ENCODE data around the gene PRRT4.

Gene PRRT4

GRCh38 chr7:128374041-128374440 lies 12.6 kb upstream of the PRRT4 start:
- DNase-seq (ENCODE audit: low read depth in 2 of 2), result no peak

GRCh38 chr7:128373606-128374005 lies 12.1 kb upstream of the PRRT4 start:
- no peak for DNase-seq (ENCODE audit: low read depth in 2 of 2)

GRCh38 chr7:128370491-128370890 lies 9.0 kb upstream of the PRRT4 start:
- no peak for DNase-seq (ENCODE audit: low read depth in 2 of 2)

- DNase-seq (ENCODE audit: low read depth in 2 of 2), result no peak
Observed at GRCh38 chr7:128366986-128367385, 5.5 kb upstream of the PRRT4 start.

- no peak for DNase-seq (ENCODE audit: low read depth in 2 of 2)
Observed at GRCh38 chr7:128366300-128366699, 4.8 kb upstream of the PRRT4 start.

- DNase-seq (ENCODE audit: low read depth in 2 of 2), result no peak
Observed at GRCh38 chr7:128365432-128365831, 3.9 kb upstream of the PRRT4 start.

- no peak for DNase-seq (ENCODE audit: low read depth in 2 of 2)
Observed at GRCh38 chr7:128364166-128364870, 2.8 kb upstream of the PRRT4 start.

- no peak for DNase-seq (ENCODE audit: low read depth in 2 of 2)
Observed at GRCh38 chr7:128363261-128363721, 1.8 kb upstream of the PRRT4 start.

- DNase-seq (ENCODE audit: low read depth in 2 of 2), result no peak
Observed at GRCh38 chr7:128362670-128363069, 1.2 kb upstream of the PRRT4 start.

GRCh38 chr7:128360359-128360678 lies 1.2 kb downstream of the PRRT4 start:
- DNase-seq (ENCODE audit: low read depth in 2 of 2), result no peak

GRCh38 chr7:128359939-128360338 lies 1.6 kb downstream of the PRRT4 start:
- no peak for DNase-seq (ENCODE audit: low read depth in 2 of 2)

GRCh38 chr7:128359336-128359735 lies 2.2 kb downstream of the PRRT4 start:
- DNase-seq (ENCODE audit: low read depth in 2 of 2), result no peak

GRCh38 chr7:128358233-128358632 lies 3.3 kb downstream of the PRRT4 start:
- DNase-seq (ENCODE audit: low read depth in 2 of 2), result no peak

- no peak for DNase-seq (ENCODE audit: low read depth in 2 of 2)
Observed at GRCh38 chr7:128357217-128357613, 4.3 kb downstream of the PRRT4 start.

- no peak for DNase-seq (ENCODE audit: low read depth in 2 of 2)
Observed at GRCh38 chr7:128356546-128357216, 4.8 kb downstream of the PRRT4 start.

- DNase-seq (ENCODE audit: low read depth in 2 of 2), result no peak
Observed at GRCh38 chr7:128353610-128354009, 7.9 kb downstream of the PRRT4 start.

- DNase-seq (ENCODE audit: low read depth in 2 of 2), result no peak
Observed at GRCh38 chr7:128353189-128353588, 8.3 kb downstream of the PRRT4 start.

- no peak for DNase-seq (ENCODE audit: low read depth in 2 of 2)
Observed at GRCh38 chr7:128352636-128353035, 8.9 kb downstream of the PRRT4 start.

- no peak for DNase-seq (ENCODE audit: low read depth in 2 of 2)
Observed at GRCh38 chr7:128352153-128352537, 9.3 kb downstream of the PRRT4 start.

- no peak for DNase-seq (ENCODE audit: low read depth in 2 of 2)
Observed at GRCh38 chr7:128351296-128352152, 10.0 kb downstream of the PRRT4 start.

GRCh38 chr7:128350708-128351295 lies 10.7 kb downstream of the PRRT4 start:
- DNase-seq (ENCODE audit: low read depth in 2 of 2), result no peak

- DNase-seq (ENCODE audit: low read depth in 2 of 2), result no peak
Observed at GRCh38 chr7:128349466-128349825, 12.0 kb downstream of the PRRT4 start.

Data from stimulated activated CD8-positive, alpha-beta memory T cell treated with anti-CD3 and anti-CD28 coated beads, Interleukin-15, amount 100 ng/mL, for 4 hours (primary cell).